Measurements from ENCODE around the gene CSF2RB.

Gene CSF2RB

GRCh38 chr22:36921309-36922104, 8.1 kb downstream of the CSF2RB start:
- DNase-seq (ENCODE audit: low read depth, low spot score), result no peak

- DNase-seq (ENCODE audit: low read depth, low spot score), result no peak
Measured at GRCh38 chr22:36922105-36922608, 8.7 kb downstream of the CSF2RB start.

- no peak for DNase-seq (ENCODE audit: low read depth, low spot score)
Measured at GRCh38 chr22:36922711-36923110, 9.3 kb downstream of the CSF2RB start.

GRCh38 chr22:36923131-36923788, 9.8 kb downstream of the CSF2RB start:
- no peak for DNase-seq (ENCODE audit: low read depth, low spot score)

GRCh38 chr22:36924151-36924698, 10.8 kb downstream of the CSF2RB start:
- DNase-seq (ENCODE audit: low read depth, low spot score), result no peak

GRCh38 chr22:36925388-36926290, 12.2 kb downstream of the CSF2RB start:
- DNase-seq (ENCODE audit: low read depth, low spot score), result no peak

GRCh38 chr22:36926309-36926708, 12.9 kb downstream of the CSF2RB start:
- no peak for DNase-seq (ENCODE audit: low read depth, low spot score)

- DNase-seq (ENCODE audit: low read depth, low spot score), result no peak
Measured at GRCh38 chr22:36926721-36927435, 13.4 kb downstream of the CSF2RB start.

- no peak for DNase-seq (ENCODE audit: low read depth, low spot score)
Measured at GRCh38 chr22:36927671-36928070, 14.2 kb downstream of the CSF2RB start.

- no peak for DNase-seq (ENCODE audit: low read depth, low spot score)
Measured at GRCh38 chr22:36928196-36928595, 14.8 kb downstream of the CSF2RB start.

- no peak for DNase-seq (ENCODE audit: low read depth, low spot score)
Measured at GRCh38 chr22:36928786-36929535, 15.5 kb downstream of the CSF2RB start.

- no peak for DNase-seq (ENCODE audit: low read depth, low spot score)
Measured at GRCh38 chr22:36929621-36930020, 16.2 kb downstream of the CSF2RB start.

- no peak for DNase-seq (ENCODE audit: low read depth, low spot score)
Measured at GRCh38 chr22:36930041-36930935, 16.9 kb downstream of the CSF2RB start.

GRCh38 chr22:36931446-36931845, 18.0 kb downstream of the CSF2RB start:
- no peak for DNase-seq (ENCODE audit: low read depth, low spot score)

GRCh38 chr22:36933629-36934417, 20.4 kb downstream of the CSF2RB start:
- no peak for DNase-seq (ENCODE audit: low read depth, low spot score)

- no peak for DNase-seq (ENCODE audit: low read depth, low spot score)
Measured at GRCh38 chr22:36934418-36935312, 21.2 kb downstream of the CSF2RB start.

- DNase-seq (ENCODE audit: low read depth, low spot score), result no peak
Measured at GRCh38 chr22:36935313-36935610, 21.8 kb downstream of the CSF2RB start.

GRCh38 chr22:36935694-36936093, 22.3 kb downstream of the CSF2RB start:
- no peak for DNase-seq (ENCODE audit: low read depth, low spot score)

Data from astrocyte of the hippocampus (primary cell).